Neural progenitor cell (in vitro differentiated cells): ENCODE data around the gene NALCN.

ENCODE experiments used
- EZH2 ChIP-seq: fragments of 200-600 bp; sonication (generic); IDR thresholded peaks from 2 replicates; pipeline ENCODE4 v1.6.1; 2017; ENCODE audit warnings: antibody characterized with exemption, mild to moderate bottlenecking, moderate library complexity
- EZH2phosphoT487 ChIP-seq: fragments of 200-600 bp; sonication (generic); IDR thresholded peaks from 2 replicates; pipeline ENCODE4 v1.6.1; 2017; ENCODE audit warnings: antibody characterized with exemption
- TF ChIP-seq, protein P1 (sequence below): fragments of 200-600 bp; sonication (generic); IDR thresholded peaks from 2 replicates; pipeline ENCODE4 v1.5.1; 2017; ENCODE audit warnings: antibody characterized with exemption, mild to moderate bottlenecking

GRCh38 chr13:101397742-101398141 lies 18.6 kb downstream of the NALCN start:
- TF ChIP-seq, protein P1, sequence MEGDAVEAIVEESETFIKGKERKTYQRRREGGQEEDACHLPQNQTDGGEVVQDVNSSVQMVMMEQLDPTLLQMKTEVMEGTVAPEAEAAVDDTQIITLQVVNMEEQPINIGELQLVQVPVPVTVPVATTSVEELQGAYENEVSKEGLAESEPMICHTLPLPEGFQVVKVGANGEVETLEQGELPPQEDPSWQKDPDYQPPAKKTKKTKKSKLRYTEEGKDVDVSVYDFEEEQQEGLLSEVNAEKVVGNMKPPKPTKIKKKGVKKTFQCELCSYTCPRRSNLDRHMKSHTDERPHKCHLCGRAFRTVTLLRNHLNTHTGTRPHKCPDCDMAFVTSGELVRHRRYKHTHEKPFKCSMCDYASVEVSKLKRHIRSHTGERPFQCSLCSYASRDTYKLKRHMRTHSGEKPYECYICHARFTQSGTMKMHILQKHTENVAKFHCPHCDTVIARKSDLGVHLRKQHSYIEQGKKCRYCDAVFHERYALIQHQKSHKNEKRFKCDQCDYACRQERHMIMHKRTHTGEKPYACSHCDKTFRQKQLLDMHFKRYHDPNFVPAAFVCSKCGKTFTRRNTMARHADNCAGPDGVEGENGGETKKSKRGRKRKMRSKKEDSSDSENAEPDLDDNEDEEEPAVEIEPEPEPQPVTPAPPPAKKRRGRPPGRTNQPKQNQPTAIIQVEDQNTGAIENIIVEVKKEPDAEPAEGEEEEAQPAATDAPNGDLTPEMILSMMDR, result no peak
- TF ChIP-seq EZH2phosphoT487 (no peak), EZH2 (no peak)
